ENCODE results near the gene MPPED2. TPM values are rescaled to one million over a fixed set of nuclear protein-coding genes. Genes with fewer than 3 reads are reported as not detected.

MPPED2 gene
- total RNA-seq, 1 donor from 2014 or later = not detected

DNA sequence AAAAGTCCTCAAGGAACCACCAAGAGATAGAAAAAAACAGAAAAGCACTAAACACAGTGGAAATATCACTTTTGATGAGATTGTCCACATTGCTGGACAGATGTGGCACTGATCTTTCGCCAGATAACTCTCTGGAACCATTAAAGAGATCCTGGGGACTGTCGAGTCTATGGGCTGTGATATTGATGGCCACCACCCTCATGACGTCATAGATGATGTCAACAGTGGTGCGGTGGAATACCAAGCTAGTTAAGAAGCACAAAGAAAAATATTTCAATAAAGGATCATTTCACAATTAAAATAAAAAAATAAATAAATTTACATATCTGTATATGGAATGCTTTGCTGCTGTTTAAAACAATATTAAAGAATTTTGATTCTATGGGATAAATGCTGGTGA, 217.8 kb downstream of the MPPED2 start:
- DNase-seq (ENCODE audit: extremely low read depth, low read depth, low spot score) = no peak

DNA sequence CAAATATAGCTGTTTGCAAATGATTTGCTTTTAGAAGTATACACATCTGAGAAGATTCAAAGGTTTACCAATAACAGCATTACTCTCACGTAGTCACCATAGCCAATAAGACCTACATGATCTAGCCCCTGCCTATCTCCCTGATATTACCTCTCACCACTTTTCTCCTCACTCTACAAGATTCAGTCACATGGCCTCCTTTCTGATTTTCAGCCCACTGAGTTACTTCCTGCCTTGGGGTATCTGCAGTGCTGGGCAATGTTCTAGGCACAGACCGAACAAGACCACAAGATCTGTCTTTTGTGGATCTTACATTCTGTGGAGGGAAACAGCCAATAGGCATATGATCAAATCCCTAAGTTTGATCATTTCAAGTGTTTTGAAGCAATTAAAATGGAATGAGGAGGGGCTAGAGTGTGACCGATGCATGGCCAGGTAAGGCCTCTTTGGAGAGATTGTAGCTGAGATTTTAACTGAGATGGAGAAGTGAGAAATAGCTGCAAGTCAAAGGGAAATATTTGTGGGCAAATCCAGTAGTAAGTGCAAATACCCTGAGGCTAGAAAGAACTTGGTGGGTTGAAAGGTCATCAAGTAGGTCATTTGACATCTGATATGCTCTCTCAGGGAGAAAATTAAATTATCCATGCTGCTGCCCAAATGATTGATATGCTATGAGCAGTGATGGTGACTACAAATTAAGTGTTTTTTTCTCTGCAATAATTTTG, 220.2 kb downstream of the MPPED2 start:
- no peak for DNase-seq (ENCODE audit: extremely low read depth, low read depth, low spot score)

DNA sequence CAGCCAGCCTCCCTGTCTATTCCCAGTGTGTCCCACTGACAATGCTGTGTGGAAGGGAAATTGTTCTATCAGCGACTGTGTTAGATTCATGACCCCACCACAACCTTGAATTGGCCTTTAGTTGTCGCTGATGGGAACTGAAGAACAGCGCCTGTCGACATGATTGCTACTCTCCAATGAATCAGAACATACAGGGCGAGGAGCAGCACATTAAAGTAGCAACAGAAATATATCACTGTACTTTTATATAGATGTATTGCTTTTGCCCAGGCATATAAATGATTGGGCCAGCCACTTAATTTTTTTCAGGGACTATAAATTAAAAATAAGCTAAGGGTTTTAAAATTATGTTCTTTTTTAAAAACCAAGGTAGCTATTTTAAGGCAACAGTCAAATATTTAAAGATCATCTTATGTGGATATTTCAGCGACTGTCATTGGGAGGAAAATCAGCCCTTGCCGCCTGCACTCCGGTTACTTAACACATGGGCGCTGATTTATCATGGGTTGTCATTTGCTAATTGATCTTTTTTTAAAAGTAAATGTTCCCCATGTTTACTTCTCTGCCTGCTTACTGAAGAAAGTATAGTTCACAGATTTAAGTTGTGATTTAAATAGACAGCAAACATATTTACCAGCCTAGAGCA, 221.2 kb downstream of the MPPED2 start:
- no peak for DNase-seq (ENCODE audit: extremely low read depth, low read depth, low spot score)

DNA sequence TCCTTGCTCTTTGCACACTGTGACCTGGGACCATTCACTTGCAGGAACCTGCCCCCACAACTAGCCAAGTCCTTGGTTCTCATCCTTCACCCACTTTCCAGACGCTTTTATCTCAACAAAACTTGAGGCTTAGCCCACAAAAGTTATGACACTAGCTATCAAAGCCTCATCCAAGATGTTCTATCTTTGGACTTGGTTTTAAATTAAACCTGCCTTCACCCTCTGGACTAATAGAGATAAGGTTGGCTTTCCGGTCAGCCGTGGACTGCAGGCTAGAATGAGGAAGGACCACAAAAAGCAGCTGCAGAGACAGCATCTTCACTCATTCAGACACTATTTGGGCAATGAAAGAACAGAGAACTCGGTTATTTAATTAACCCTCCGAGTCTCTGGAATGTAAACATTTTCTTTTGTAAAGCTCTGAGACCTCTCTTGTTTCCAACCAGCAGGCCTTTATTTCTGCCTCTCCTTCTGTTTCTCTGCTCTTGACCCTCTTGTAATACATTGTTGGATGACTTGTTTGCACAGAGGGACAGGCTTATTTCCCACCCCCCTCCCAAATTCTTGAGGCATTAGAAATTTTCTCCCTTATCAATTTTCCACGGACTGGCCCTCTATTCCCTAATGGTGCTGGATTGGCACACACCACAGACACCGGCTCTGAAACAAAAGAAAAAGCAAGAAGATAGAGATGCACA, 221.9 kb downstream of the MPPED2 start:
- no peak for DNase-seq (ENCODE audit: extremely low read depth, low read depth, low spot score)

DNA sequence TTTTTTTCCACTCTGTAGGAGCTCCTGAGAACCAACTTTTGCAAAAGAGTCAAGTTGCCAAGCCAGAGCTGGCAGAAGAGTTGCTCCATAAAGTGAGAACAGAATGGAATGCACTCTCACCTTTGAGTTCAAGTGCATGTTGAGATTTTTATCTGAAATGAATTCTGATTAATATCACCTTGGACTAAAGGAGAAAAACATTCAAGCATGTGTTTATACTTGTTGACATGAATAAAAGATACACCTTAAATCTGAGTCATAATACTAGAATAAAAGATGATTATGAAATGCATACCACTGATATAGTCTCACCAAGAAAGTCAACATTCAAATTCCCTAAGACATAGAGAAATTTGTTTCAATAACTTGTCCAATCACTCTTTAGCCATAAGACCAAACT, 225.4 kb downstream of the MPPED2 start:
- no peak for DNase-seq (ENCODE audit: extremely low read depth, low read depth, low spot score)

Data from glomerular endothelial cell (primary cell).